Liver (tissue), 3 donors: Measurements from ENCODE around the gene DBP.

Experiments used
- ATF3 ChIP-seq: IDR thresholded peaks from 2 replicates; pipeline ENCODE4 v1.6.1; 2016; ENCODE audit warnings: antibody characterized with exemption
- CTCF ChIP-seq: fragments of 150-350 bp; IDR thresholded peaks from 2 replicates; pipeline ENCODE4 v1.5.1; 2017; ENCODE audit warnings: improper control_type of control experiment, low read depth, low read length; ENCODE audit not compliant: missing input control
- EGR1 ChIP-seq, 2 donors: IDR thresholded peaks; 2 replicates each; pipeline ENCODE4 v1.6.1; 2016 to 2018; ENCODE audit warnings: antibody characterized with exemption in 2 of 2, low read depth in 2 of 2
- FOXA2 ChIP-seq: IDR thresholded peaks from 2 replicates; pipeline ENCODE4 v1.6.1; 2016; ENCODE audit warnings: antibody characterized with exemption
- GABPA ChIP-seq, 2 donors: IDR thresholded peaks in 1 of 2; conservative IDR thresholded peaks in 1 of 2; 2 replicates each; pipeline ENCODE4 v1.6.1; 2016; ENCODE audit warnings: antibody characterized with exemption in 2 of 2, mild to moderate bottlenecking in 1 of 2, moderate library complexity in 1 of 2
- HNF4G ChIP-seq: IDR thresholded peaks from 2 replicates; pipeline ENCODE4 v1.6.1; 2016; ENCODE audit warnings: antibody characterized with exemption
- JUND ChIP-seq, 2 donors: IDR thresholded peaks; 2 replicates each; pipeline ENCODE4 v1.6.1; 2016; ENCODE audit warnings: antibody characterized with exemption in 2 of 2
- MAX ChIP-seq: IDR thresholded peaks from 2 replicates; pipeline ENCODE4 v1.6.1; 2016; ENCODE audit warnings: antibody characterized with exemption
- RAD21 ChIP-seq, 2 donors: IDR thresholded peaks; 2 replicates each; pipeline ENCODE4 v1.6.1; 2016; ENCODE audit warnings: antibody characterized with exemption in 2 of 2, mild to moderate bottlenecking in 2 of 2
- SP1 ChIP-seq: IDR thresholded peaks from 2 replicates; pipeline ENCODE4 v1.6.1; 2018; ENCODE audit warnings: antibody characterized with exemption, mild to moderate bottlenecking
- TAF1 ChIP-seq: conservative IDR thresholded peaks from 2 replicates; pipeline ENCODE4 v1.6.1; 2016; ENCODE audit warnings: antibody characterized with exemption, mild to moderate bottlenecking
- YY1 ChIP-seq: IDR thresholded peaks from 2 replicates; pipeline ENCODE4 v1.6.1; 2016; ENCODE audit warnings: antibody characterized with exemption, mild to moderate bottlenecking
- TF ChIP-seq, protein P1 (sequence below): IDR thresholded peaks from 2 replicates; pipeline ENCODE4 v1.6.1; 2016; ENCODE audit warnings: antibody characterized with exemption
- TF ChIP-seq, protein P2 (sequence below): IDR thresholded peaks from 2 replicates; pipeline ENCODE4 v1.6.1; 2016; ENCODE audit warnings: antibody characterized with exemption, mild to moderate bottlenecking
- donor health status: healthy.
- donor health status: healthy.

GRCh38 chr19:48591021-48591420 is 46.2 kb downstream of the DBP start:
- TF ChIP-seq CTCF, result no peak
- TF ChIP-seq TAF1, result no peak
- TF ChIP-seq MAX, result no peak
- TF ChIP-seq EGR1 (IDR thresholded peaks at IDR 0.05; ENCODE audit: low read depth in 2 of 2), result no peak
- TF ChIP-seq, protein P1, sequence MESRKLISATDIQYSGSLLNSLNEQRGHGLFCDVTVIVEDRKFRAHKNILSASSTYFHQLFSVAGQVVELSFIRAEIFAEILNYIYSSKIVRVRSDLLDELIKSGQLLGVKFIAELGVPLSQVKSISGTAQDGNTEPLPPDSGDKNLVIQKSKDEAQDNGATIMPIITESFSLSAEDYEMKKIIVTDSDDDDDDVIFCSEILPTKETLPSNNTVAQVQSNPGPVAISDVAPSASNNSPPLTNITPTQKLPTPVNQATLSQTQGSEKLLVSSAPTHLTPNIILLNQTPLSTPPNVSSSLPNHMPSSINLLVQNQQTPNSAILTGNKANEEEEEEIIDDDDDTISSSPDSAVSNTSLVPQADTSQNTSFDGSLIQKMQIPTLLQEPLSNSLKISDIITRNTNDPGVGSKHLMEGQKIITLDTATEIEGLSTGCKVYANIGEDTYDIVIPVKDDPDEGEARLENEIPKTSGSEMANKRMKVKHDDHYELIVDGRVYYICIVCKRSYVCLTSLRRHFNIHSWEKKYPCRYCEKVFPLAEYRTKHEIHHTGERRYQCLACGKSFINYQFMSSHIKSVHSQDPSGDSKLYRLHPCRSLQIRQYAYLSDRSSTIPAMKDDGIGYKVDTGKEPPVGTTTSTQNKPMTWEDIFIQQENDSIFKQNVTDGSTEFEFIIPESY, result no peak
- TF ChIP-seq GABPA (IDR thresholded peaks at IDR 0.05 in 1 of 2, conservative IDR thresholded peaks at IDR 0.05 in 1 of 2), result no peak
- no peak for TF ChIP-seq ATF3
- no peak for TF ChIP-seq RAD21 (IDR thresholded peaks at IDR 0.05)
- TF ChIP-seq JUND (IDR thresholded peaks at IDR 0.05), result no peak
- no peak for TF ChIP-seq YY1
- TF ChIP-seq SP1, result no peak
- TF ChIP-seq HNF4G, result no peak
- TF ChIP-seq, protein P2, sequence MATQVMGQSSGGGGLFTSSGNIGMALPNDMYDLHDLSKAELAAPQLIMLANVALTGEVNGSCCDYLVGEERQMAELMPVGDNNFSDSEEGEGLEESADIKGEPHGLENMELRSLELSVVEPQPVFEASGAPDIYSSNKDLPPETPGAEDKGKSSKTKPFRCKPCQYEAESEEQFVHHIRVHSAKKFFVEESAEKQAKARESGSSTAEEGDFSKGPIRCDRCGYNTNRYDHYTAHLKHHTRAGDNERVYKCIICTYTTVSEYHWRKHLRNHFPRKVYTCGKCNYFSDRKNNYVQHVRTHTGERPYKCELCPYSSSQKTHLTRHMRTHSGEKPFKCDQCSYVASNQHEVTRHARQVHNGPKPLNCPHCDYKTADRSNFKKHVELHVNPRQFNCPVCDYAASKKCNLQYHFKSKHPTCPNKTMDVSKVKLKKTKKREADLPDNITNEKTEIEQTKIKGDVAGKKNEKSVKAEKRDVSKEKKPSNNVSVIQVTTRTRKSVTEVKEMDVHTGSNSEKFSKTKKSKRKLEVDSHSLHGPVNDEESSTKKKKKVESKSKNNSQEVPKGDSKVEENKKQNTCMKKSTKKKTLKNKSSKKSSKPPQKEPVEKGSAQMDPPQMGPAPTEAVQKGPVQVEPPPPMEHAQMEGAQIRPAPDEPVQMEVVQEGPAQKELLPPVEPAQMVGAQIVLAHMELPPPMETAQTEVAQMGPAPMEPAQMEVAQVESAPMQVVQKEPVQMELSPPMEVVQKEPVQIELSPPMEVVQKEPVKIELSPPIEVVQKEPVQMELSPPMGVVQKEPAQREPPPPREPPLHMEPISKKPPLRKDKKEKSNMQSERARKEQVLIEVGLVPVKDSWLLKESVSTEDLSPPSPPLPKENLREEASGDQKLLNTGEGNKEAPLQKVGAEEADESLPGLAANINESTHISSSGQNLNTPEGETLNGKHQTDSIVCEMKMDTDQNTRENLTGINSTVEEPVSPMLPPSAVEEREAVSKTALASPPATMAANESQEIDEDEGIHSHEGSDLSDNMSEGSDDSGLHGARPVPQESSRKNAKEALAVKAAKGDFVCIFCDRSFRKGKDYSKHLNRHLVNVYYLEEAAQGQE, result no peak
- TF ChIP-seq FOXA2, result no peak
